GM19025 (cell line): Measurements from ENCODE around the gene GARNL3.

Experiments
- ATAC-seq: cut with Tn5 transposase; IDR thresholded peaks from one replicate; pipeline ENCODE4 v1.9.1; 2021; ENCODE audit warnings: mild to moderate bottlenecking, low read depth, moderate library complexity; ENCODE audit not compliant: unreplicated experiment

Gene GARNL3

GRCh38 chr9:127233989-127234388 lies 30.6 kb upstream of the GARNL3 start:
- no peak for ATAC-seq

DNA sequence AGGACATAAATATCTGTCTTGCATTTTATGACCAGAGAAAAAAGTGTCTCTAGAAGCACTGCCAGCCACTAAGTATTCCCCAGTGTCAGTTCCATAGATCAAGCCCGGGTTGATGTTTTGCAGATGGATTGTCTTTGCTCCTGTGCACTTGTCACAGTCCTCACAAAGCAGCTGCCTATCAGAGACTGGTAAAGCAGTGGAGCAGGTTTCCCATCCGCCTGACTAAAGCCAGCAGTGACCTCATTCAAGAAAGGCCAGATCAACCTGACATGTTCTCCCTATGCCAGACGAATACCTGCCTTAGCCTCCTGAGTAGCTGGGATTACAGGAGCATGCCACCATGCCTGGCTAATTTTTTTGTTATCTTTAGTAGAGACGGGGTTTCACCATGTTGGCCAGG lies 26.8 kb upstream of the GARNL3 start:
- no peak for ATAC-seq

DNA sequence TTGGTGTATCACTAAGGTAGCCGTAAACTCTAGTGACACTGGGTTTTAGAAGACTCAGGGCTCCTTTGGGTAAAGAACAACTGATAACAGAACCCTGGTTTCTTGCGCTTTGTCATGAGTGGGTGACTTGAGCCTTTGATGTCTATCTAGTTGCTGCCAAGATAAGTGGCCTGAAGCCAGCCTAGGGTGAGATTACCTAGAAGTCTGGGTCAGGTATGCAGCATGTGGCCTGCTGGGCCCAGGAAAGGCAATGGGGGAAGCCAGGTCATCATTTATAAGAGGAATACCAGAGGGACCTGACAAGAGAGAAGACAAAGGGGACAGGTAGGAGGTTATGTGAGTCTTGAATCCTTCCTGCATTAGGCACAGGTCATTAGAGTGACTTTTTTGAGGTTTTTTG lies 23.2 kb upstream of the GARNL3 start:
- ATAC-seq = no peak

DNA sequence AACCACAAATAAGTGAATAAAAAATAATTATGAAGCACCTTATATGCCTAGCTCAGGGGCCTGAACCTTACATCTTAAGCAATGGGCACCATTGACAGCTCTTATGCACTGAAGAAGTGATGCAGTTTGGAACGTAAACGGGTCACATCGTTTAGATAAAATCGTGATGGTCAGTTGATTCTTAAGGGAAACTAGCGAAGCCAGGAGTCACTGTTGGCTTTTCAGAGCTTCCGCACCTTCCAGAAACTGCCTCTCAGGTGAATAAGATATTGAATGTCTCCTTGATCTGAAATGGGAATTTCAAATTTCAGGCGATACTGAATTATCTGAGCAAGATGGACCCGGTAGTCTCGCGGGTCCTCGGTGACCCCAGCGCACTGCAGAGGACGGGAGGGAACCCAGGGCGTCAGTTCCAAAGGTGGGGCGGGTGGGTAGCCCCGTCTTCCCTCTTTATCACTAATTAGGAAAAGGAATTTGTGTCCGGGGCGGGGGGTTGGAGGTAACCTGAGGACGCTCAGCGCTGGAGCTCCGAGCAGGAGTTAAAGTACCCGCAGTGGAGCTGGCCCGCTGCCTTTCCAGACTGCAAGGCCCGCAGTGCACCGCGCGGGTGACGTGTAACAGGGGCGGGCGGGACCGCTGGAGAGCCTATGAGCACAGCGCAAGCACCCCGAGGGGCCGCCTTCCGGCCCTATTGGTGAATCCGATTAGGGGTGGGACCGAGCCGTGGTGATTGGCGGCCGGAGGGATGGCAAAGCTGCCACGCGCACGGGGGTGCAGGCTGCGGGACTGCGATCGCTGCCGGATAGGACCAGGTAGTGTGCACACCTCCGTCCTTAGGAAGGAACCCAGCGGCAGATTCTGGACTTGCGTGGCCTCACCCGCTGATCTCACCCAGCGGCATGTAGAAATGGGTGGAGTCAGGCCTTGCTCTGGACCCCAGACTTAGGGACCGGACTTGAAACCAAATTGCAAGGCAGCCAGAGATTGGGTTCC lies 19.7 kb upstream of the GARNL3 start:
- peak; percentile 100 for ATAC-seq

GRCh38 chr9:127245637-127246164 lies 18.9 kb upstream of the GARNL3 start:
- ATAC-seq = no peak

GRCh38 chr9:127248241-127248640 lies 16.3 kb upstream of the GARNL3 start:
- ATAC-seq = no peak

- no peak for ATAC-seq
These were observed 14.7 kb upstream of the GARNL3 start for GRCh38 chr9:127249877-127250276.

DNA sequence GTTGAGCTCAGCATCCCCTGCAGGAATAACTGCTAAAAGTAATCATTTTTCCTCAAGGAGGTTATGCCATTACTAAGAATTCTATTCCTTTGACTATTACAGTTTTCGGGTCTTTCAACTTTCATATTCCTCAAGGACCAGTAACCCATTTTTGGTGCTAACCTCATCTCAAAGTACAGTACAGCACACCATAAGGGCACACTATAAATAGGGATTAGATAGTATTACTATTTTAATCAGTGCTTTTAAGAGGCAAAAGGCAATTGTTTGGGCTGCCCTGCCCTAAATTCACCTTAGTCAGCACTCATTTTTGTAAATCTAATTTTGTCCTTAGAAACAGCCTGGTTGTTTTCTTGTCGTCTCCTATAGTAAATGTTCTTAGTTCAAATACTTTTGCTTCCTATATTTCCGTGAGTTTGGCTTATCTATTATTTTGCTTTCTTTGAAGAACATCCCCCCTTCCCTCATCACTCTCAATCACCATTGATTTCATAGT lies 13.6 kb upstream of the GARNL3 start:
- ATAC-seq = no peak

GRCh38 chr9:127252410-127253318 lies 11.9 kb upstream of the GARNL3 start:
- ATAC-seq = no peak

GRCh38 chr9:127253446-127253845 lies 11.1 kb upstream of the GARNL3 start:
- ATAC-seq = no peak

DNA sequence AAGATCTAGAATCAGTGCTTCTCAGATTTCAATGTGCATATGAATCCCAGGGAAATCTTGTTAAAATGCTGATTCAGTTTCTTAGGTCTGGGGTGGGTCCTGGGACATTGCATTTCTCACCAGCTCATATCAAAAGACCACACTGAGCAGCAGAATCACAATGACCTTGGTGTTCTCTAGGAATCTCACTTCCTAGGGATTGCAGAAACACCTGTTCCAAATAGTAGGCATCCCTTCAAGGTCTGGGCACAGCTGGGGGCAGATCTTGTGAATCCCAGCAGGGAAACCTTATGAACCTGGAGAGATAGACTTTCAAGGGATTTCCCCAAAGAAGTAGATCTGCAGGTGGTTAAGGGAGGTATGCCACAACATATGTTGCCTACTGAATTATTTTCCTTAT lies 8.9 kb upstream of the GARNL3 start:
- ATAC-seq = no peak

- ATAC-seq = no peak
These were observed 8.2 kb upstream of the GARNL3 start for GRCh38 chr9:127256324-127256723.

GRCh38 chr9:127258606-127259471 lies 5.7 kb upstream of the GARNL3 start:
- no peak for ATAC-seq

DNA sequence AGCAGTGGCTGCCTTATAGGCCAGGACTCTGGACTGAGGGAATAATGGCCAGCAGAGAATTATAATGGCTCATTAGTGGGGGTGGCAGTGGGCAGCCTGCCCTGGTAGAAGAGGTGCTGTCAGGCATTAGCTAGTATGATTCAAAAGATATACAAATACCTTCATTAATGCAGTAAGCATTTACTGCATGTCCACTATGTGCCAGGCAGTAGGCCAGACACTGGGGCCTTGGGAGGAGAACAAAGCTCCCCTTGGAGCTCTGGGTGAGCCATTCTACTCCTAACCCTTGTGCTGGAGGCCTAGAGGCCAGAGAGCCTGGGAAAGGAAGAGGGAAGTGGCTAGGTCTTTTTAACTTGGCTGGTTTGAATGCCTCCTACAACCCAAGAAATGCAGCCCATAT lies 2.0 kb upstream of the GARNL3 start:
- no peak for ATAC-seq

GRCh38 chr9:127263237-127263636 lies 1.3 kb upstream of the GARNL3 start:
- ATAC-seq = no peak

GRCh38 chr9:127263664-127264063 lies 910 bp upstream of the GARNL3 start:
- ATAC-seq = no peak

DNA sequence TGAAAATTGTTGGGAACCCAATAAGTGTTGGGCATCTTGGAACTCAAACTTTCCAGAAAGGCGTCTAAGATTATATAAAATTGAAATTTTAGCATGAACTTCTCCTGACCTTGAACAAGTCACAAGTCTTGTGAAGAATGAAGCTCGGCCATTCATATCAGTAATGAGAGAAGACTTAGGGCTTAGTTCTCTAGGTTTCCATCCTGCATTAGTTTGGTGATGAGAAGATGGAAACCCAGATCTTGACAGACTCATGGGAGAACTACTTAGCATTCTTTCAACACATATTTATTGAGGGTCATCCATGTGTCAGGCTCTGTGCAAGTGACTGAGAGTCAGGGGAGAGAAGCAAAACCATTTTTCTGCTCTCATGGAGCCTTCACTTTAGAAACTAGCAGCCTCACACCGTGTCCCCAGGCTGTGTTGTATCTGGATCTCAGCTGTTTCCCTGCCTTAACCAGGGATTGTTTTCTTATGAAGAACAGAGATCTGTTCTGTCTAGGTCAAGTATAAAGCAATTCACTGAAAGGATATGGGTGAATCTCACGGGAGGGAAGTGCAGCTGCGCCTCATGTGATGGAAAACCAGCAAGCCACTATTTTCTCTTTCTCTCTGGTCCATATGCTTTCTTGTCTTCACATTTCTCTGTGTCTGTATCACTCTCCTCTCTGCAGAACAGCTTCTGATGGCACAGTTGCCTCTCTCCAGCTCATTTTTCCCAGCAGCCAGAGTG lies 3.4 kb downstream of the GARNL3 start:
- ATAC-seq = no peak

GRCh38 chr9:127269449-127269848 lies 4.9 kb downstream of the GARNL3 start:
- ATAC-seq = no peak

- no peak for ATAC-seq
These were observed 8.8 kb downstream of the GARNL3 start for GRCh38 chr9:127273326-127273725.
